Nephron (organoid): ENCODE data around the gene BRMS1.

ENCODE experiments used
- H3K27ac Mint-ChIP-seq, 3 experiments: 2 replicates each; pipeline ENCODE4 v1.8.0; 2020; ENCODE audit warnings: mixed read lengths in 3 of 3, mild to moderate bottlenecking in 2 of 3, moderate library complexity in 1 of 3
- H3K27me3 Mint-ChIP-seq: 2 replicates; pipeline ENCODE4 v1.8.0; 2021; ENCODE audit warnings: low read depth, mild to moderate bottlenecking, moderate library complexity, mixed read lengths
- H3K36me3 Mint-ChIP-seq: 2 replicates; pipeline ENCODE4 v1.8.0; 2020; ENCODE audit warnings: low read depth, mixed read lengths
- H3K4me1 Mint-ChIP-seq: 2 replicates; pipeline ENCODE4 v1.8.0; 2020; ENCODE audit warnings: mixed read lengths
- H3K4me3 Mint-ChIP-seq, 3 experiments: 2 replicates each; pipeline ENCODE4 v1.8.0; 2020; ENCODE audit warnings: mild to moderate bottlenecking in 3 of 3, mixed read lengths in 3 of 3, moderate library complexity in 2 of 3
- H3K9me3 Mint-ChIP-seq: 2 replicates; pipeline ENCODE4 v1.8.0; 2020; ENCODE audit warnings: mixed read lengths
- CTCF ChIP-seq, 3 experiments: fragments of 200-600 bp; sonication (generic); IDR thresholded peaks; one replicate each; pipeline ENCODE4 v1.5.0; 2021; ENCODE audit warnings: antibody characterized with exemption in 3 of 3; ENCODE audit not compliant: unreplicated experiment in 3 of 3

BRMS1 gene

GRCh38 chr11:66317723-66318599 is 26.9 kb downstream of the BRMS1 start:
- no peak for TF ChIP-seq CTCF (IDR thresholded peaks at IDR 0.05; ENCODE audit: unreplicated experiment in 3 of 3)
- Mint-ChIP-seq H3K27ac (peak overlapping the region; percentile 99 to 100 (median 100)), H3K36me3 (peaks cover 4% of the 10 kb centered on the region)

GRCh38 chr11:66317322-66317722 is 27.6 kb downstream of the BRMS1 start:
- Mint-ChIP-seq H3K4me3 (peak overlapping the region; percentile 77 to 92 (median 89)), H3K27me3 (peaks cover 11% of the 10 kb centered on the region), H3K4me1 (peaks cover 45% of the 10 kb centered on the region), H3K27ac (peak overlapping the region; percentile 99 to 100 (median 100)), H3K9me3 (peaks cover 8% of the 10 kb centered on the region), H3K36me3 (peaks cover 4% of the 10 kb centered on the region)
- no peak for TF ChIP-seq CTCF (IDR thresholded peaks at IDR 0.05; ENCODE audit: unreplicated experiment in 3 of 3)

More at GRCh38 chr11:66317723-66318599, 26.9 kb downstream of the BRMS1 start:
- Mint-ChIP-seq H3K4me1 (peaks cover 52% of the 10 kb centered on the region), H3K27me3 (peaks cover 11% of the 10 kb centered on the region), H3K9me3 (peaks cover 8% of the 10 kb centered on the region), H3K4me3 (peak overlapping the region; percentile 77 to 92 (median 89))

- peaks cover 43% of the 10 kb centered on the region for H3K4me1 Mint-ChIP-seq
- H3K27ac Mint-ChIP-seq, result peak within 1 kb of the TSS; percentile 99 to 100 (median 100)
- H3K27me3 Mint-ChIP-seq, result peaks cover 8% of the 10 kb centered on the region
- H3K9me3 Mint-ChIP-seq, result peaks cover 8% of the 10 kb centered on the region
- peak within 1 kb of the TSS; percentile 89 to 92 (median 91) for H3K4me3 Mint-ChIP-seq
- TF ChIP-seq CTCF (IDR thresholded peaks at IDR 0.05; ENCODE audit: unreplicated experiment in 3 of 3), result no peak
- H3K36me3 Mint-ChIP-seq, result peaks cover 4% of the 10 kb centered on the region
These were observed 28.1 kb downstream of the BRMS1 start, which contains the start of gene CD248 for GRCh38 chr11:66316849-66317251. Gene CD248 (minus strand): TSS chr11:66317044. CDS start chr11:66317027, 17 bp downstream.

GRCh38 chr11:66315921-66316811 is 28.7 kb downstream of the BRMS1 start:
- peak overlapping the region; percentile 91 to 98 (median 94) for H3K27ac Mint-ChIP-seq
- peaks cover 43% of the 10 kb centered on the region for H3K4me1 Mint-ChIP-seq
- peak overlapping the region; percentile 89 to 91 (median 91) for H3K4me3 Mint-ChIP-seq
- no peak for TF ChIP-seq CTCF (IDR thresholded peaks at IDR 0.05; ENCODE audit: unreplicated experiment in 3 of 3)
- H3K9me3 Mint-ChIP-seq, result peaks cover 8% of the 10 kb centered on the region
- H3K36me3 Mint-ChIP-seq, result peaks cover 4% of the 10 kb centered on the region
- peaks cover 8% of the 10 kb centered on the region for H3K27me3 Mint-ChIP-seq

- Mint-ChIP-seq H3K27me3 (peaks cover 8% of the 10 kb centered on the region), H3K9me3 (peaks cover 8% of the 10 kb centered on the region)
- TF ChIP-seq CTCF (IDR thresholded peaks at IDR 0.05; ENCODE audit: unreplicated experiment in 3 of 3), result no peak
These were observed 29.4 kb downstream of the BRMS1 start for GRCh38 chr11:66315498-66315885.

More at GRCh38 chr11:66315498-66315885, 29.4 kb downstream of the BRMS1 start:
- Mint-ChIP-seq H3K27ac (peak overlapping the region; percentile 91 to 98 (median 94)), H3K4me3 (peak overlapping the region; percentile 89 to 91 (median 91)), H3K4me1 (peaks cover 43% of the 10 kb centered on the region), H3K36me3 (peaks cover 4% of the 10 kb centered on the region)
